Left colon (tissue), 2 donors: Measurements from ENCODE around the gene MAGI2. TPM values are rescaled to one million over a fixed set of nuclear protein-coding genes. Genes with fewer than 3 reads are reported as not detected.

Source experiments
- ATAC-seq: fragments of 200-7000 bp; cut with Tn5 transposase; one replicate; pipeline ENCODE4 v1.9.1; 2020; ENCODE audit warnings: mild to moderate bottlenecking, moderate library complexity
- DNase-seq, 2 donors: peaks; one replicate each; pipeline ENCODE4 v3.0.0-alpha.2; 2020
- intact Hi-C, 2 donors: fragments of 100-400 bp; cut with DNase I in 1 of 2; cut with micrococcal nuclease in 1 of 2; formaldehyde crosslinking; loops; one replicate each; pipeline versions ENCODE4 v1.11.2 to v1.14.0; 2022; cut with DNase I, micrococcal nuclease
- total RNA-seq, 2 donors: library from RNA; stranded (reverse); fragmentation: NEBNext Ultra II Directional; extraction: Animal tissue kit (Norgen Biotek cat#: 25700); gene quantifications; one replicate each; pipeline ENCODE4 v1.2.1, GENCODE V29; 2021
- donor health status: DM: no; HTN: no; CAD: no.
- donor health status: DM: yes; HTN: yes; CAD: no.

MAGI2 gene
- total RNA-seq, 2 donors from 2014 or later = 1.4 to 3.5 TPM

DNA sequence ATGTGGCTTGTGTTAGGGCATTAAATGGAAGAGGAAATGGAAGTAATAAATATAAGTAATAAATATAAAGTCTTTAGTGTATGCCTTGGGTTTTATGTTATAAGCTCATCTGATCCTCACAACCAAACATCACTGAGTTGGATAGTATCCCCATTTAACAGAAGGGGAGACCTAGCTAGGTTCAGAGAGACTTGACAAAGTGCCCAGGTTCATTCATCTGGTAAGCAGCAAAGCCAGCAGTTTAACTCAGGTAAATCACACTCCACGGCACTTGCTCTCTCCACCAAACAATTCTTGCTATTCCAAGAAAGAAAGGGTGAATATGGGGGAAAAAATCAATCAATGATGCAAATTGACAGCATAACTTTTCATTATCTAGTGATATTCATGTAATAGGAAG lies 167.3 kb downstream of the MAGI2 start:
- intact Hi-C loops = no loop called here
- ATAC-seq (no peak), DNase-seq (no peak)

DNA sequence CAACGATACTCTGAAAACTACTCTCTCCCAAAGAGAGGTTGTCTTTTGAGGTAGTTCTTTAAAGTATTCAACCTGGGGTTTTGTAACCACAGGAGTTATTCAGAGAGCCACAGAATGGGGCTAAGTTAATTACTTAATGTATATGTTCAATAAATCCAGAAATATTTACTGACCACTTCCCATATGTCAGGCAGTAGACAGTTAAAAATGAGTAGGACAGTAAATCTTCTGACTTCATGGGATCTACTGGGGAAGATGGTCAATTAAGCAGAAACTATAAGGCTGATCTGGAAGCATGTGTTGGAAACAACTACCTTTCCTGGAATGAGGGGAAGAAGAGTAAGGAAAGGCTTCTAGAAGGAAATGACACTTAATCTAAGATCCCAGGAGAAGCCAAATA lies 167.7 kb downstream of the MAGI2 start:
- intact Hi-C loops = no loop called here
- ATAC-seq (no peak), DNase-seq (no peak)

DNA sequence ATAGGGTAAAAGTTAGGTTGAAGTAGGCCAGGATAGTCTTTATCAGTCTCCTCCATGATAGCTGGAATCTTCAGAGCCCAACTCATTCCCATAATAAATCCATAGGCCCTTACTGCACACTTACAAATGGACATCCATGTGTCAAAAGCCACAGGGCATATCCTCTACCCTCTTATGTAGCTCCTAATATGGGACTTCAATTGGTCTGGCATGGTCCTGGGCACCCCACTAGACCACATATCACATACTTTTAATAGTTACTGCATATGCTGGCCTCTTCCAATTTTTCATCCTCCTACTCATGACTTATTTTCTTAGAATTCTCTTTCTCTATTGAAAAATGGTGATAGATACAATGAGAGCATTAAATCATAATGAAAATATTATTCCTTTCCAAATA lies 169.3 kb downstream of the MAGI2 start:
- DNase-seq (no peak), ATAC-seq (no peak)
- intact Hi-C loops = no loop called here

DNA sequence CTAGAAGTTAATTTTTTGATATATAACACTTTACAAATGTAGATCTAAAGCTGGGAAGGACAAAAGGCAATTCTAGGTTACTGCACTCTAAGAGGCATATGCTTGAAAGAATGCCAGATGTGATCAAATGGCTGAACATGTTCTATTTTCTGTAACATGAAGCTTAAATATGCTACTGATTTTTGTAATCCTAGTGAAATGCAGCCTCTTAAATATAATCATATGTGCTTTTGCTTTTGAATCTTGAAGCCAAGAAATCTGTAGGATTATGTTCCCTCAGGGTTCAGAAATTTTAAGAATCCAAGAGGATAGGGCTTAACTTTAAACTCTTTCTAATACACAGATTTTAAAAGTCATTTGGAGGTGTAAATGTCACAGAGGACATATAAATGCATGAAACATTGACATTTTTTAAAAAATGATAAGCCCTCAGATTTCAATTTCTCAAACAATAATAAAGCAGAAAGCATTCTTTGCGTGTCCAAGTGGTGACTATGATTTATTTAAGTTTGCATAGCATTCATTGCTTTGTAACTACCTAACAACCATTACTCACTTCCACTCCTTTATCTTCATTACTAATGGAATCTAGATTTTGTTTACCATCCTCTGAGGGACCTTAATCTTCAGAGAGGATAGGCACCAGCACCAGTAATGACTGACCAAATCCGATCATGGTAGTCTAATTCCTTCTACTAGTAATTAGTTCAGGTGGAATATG lies 170.4 kb downstream of the MAGI2 start:
- ATAC-seq = no peak
- intact Hi-C loops = no loop called here
- no peak for DNase-seq

DNA sequence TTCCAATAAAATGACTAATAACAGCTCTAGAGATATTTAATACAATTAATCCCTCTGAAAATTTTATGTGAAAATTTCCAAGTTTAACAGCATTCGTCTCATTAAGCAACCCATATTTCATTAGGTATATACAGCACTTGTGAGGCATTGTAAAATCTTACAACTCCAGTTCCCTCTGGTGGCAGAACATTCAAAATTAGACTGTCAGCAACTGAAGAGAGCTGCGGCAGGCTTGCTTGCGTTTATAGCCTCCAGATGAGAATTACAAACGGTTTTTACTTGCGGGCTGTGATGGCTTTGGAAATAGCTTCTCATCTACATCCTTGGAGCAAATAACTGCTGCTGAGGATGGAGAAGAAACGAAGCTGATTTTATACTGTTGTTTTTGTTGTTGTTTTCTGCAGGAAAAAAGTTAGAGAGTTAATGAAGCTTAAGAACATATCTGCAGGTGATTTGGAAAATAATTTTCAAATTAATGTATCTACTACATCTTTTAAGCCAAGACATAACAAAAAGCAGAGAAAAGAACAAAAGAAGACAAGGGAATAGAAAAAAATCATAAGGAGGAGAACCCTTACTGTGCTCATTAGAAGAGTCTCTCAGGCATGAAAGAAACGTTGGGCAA lies 171.3 kb downstream of the MAGI2 start:
- ATAC-seq (peak; percentile 41), DNase-seq (peak in 1 of 2 donors; percentile 5)
- intact Hi-C loops = no loop called here

DNA sequence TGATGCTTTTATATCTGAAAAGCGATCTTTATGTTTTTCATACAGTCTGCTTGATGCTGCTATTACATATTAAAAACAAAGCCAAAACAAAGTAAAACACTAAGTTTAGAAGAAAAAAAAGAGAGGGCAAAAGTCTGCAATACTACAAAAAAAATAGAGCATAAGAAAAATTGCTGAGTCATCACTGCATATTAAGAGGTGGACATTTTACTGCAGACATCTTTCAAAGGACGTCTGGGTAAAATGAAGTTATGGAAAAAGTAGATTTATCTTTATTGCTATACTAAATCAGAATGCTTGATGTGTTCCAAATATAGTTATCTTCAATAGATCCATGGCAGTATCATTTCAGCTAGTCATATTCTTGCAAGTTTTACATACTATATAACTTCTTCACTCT lies 172.0 kb downstream of the MAGI2 start:
- DNase-seq (no peak), ATAC-seq (no peak)
- intact Hi-C loops = no loop called here

DNA sequence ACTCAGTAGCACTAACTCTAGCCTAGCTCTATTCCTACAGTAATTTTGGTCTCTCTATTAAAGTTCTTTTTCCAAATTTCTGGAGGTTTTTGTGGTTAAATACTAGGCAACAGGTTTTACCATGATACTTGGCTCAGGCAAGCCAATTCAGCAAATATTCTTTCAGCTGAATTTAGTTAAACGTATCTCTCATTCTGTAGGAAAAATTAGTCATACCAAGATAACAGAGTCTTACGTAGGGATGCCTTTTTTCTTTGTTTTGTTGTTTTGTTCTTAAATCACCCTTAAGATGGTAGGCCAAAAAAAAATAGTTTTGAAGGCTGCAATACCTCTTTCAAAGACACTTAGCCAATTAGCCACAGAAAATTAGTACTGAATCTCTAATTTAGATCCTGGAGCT lies 180.5 kb downstream of the MAGI2 start:
- intact Hi-C loops = no loop called here
- ATAC-seq (no peak), DNase-seq (no peak)

DNA sequence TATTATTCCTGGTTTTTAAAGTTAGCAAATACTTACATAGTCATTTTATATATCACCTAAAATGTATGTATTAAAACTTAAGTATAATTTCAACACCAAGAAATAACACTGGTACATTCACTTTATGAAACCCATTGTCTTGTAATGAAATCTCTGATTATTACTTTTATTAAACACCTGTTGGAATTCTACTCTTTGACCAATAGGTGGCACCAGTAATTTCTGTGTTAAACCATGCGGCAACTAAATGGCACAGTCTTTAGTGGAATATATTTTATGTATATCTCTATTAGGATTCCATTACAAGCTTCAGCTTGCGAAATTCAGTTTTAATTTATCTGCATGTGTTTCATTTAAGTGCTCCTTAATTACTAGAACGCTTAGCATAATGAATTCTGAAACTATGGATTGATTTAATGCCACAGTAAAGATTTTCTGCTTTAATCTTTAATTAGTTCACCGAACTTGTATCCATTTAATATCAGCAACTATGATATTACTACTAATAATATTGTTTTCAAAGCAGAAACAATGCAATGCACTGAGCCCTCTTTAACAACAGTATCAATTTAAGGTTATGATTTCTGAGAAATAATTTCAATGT lies 181.3 kb downstream of the MAGI2 start:
- no peak for ATAC-seq
- DNase-seq = no peak
- intact Hi-C loops = no loop called here

DNA sequence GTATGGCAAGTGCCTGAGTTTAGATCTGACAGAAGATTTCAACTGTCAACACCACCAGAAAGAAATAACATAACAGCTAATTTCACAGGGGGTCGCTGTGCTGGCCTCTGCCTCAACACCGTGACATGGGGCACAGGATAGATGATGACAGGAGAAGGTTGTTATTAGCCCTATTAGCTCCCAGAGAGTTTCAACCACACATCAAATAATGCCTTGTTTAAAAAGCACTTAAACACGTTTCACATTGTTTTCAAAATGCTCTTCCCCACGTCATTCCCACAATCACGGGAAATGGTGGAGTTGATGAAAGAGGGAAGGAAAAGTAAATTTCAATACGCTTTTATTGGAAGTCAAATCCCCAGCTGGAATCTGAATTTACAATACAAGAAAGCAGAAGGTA lies 184.7 kb downstream of the MAGI2 start:
- ATAC-seq (no peak), DNase-seq (no peak)
- intact Hi-C loops = no loop called here

DNA sequence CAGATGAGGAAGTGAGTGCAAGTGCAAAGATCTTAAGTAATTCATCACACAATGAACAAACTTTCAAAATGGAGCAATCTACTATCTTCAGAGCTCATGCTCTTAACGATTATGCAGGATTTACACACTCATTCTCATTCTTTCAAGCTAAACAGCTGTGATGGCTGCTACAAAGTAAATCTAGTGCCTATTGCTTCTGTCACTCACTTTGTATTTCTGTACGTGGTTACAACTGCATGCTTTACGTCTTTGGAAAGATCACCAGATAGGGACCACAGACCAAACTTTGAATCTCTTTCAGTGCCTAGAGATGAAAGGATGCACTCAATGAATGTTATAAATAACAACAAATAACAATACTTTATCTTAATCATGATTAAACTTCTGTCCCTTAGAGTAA lies 194.6 kb downstream of the MAGI2 start:
- ATAC-seq = no peak
- intact Hi-C loops = no loop called here
- no peak for DNase-seq

DNA sequence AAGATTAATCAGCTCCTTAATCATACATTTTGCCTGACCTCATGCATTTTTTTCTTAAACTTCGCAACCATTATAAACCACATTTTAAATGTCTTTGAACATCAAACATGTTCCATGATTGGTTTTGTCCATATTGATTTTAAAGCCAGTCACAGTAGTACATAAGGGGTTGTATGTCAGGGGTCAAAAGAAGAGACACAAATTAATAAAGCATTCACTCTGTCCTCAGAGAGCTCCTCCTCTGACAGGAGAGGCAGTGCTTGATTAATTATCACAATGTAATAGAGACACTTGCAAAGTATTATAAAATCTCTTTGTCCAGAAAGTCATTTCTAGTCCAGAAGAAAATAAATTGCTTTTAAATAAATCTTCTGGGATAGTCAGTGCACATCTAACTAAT lies 195.5 kb downstream of the MAGI2 start:
- intact Hi-C loops = no loop called here
- DNase-seq (no peak), ATAC-seq (no peak)

DNA sequence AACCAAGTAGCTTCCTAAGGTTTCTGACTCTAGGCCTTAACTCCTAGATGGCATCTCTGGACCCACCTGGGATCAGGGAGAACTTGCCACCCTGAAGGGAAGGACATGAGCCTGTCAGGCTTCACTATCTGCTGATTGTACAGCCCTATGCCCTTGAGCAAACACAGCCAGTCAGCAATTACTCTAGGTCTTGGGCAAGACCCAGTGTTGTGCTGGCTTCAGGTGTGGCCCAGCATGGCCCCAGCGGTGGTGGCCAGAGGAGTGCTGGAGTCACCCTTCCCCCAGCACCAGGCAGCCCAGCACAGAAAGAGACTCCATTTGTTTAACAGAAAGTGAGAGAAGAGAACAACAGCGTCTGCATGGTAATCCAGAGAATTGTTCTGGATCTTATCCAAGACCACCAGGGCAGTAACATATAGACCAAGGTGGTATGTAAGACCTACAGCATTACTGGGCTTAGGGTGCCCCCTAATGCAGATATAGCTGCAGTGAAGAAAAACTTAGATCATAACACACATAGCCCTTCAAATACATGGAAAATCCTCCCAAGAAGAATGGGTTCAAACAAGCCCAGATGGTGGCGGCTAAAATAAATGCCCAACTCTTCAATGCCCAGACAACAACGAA lies 207.7 kb downstream of the MAGI2 start:
- ATAC-seq = peak; percentile 31
- no peak for DNase-seq

DNA sequence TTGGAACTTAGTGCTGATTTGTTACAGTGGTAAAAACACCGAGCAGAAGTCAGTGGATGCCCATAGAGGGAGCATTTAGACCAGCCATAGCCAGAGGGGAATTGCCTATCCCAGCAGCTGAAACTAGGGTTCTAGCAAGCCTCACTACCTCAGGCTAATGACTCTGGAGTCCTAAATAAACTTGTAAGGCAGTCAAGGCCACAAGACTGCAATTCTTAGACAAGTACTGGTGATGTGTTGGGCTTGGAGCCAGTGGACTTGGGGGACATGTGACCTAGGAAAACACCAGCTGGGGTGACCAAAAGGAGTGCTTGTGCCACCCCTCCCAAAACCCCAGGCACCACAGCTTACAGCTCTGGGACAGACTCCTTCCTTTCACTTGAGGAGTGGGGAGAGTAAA lies 209.0 kb downstream of the MAGI2 start:
- no peak for ATAC-seq
- intact Hi-C loops = no loop called here
- DNase-seq = no peak

More for the DNA sequence above, 207.7 kb downstream of the MAGI2 start:
- intact Hi-C loops = no loop called here

DNA sequence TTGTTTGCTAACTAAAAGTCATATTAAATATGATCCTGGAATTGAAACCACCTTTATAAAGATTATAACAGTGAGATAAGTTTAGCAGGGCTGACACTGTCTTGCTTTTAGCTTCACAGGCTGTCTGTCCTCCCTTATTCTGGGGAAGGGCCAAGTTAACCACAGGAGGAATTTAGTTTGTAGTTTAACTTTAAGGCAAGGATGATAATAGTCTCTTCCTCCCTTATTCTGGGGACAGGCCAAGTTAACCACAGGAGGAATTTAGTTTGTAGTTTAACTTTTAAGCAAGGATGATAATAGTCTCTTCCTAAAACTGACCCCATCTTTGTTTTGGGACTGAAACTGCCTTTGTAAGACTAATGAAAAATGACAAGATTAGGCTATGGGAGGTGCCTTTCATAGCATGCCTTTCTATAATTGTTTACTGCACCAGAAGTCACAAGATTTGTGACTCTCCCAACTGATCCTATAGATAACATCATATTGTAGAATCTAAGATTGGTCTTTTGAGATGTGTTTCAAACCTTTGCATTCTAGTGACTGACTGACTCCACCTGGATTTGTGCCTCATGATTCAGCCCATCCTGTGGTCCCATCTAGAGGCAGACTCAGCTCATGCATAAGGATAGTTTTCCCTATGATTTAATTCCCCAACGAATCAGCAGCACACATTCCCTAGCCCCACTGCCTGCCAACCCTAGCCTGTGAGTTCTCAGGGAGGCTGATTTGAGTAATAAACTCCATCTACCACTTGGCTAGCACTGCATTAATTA lies 212.0 kb downstream of the MAGI2 start:
- intact Hi-C loops = no loop called here
- DNase-seq = no peak
- no peak for ATAC-seq

DNA sequence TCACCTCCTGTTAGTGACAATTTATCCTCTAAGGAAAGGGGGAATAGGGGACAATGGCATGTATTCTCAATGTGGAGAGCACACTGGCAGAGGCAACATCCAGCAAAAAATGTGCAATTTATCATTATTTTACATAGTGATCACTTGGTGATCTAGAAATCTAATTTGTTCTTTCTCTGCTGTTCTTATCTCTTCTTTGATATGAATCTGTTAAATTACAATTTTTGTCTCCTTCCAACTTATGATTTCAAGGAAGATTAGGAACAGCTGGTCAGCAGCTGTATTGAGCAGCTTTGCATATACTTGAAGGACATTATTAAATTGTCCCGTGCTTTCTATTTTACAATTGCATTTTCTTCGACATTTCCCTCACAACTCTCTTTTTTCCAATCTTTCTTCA lies 213.1 kb downstream of the MAGI2 start:
- DNase-seq (no peak), ATAC-seq (no peak)
- intact Hi-C loops = no loop called here

DNA sequence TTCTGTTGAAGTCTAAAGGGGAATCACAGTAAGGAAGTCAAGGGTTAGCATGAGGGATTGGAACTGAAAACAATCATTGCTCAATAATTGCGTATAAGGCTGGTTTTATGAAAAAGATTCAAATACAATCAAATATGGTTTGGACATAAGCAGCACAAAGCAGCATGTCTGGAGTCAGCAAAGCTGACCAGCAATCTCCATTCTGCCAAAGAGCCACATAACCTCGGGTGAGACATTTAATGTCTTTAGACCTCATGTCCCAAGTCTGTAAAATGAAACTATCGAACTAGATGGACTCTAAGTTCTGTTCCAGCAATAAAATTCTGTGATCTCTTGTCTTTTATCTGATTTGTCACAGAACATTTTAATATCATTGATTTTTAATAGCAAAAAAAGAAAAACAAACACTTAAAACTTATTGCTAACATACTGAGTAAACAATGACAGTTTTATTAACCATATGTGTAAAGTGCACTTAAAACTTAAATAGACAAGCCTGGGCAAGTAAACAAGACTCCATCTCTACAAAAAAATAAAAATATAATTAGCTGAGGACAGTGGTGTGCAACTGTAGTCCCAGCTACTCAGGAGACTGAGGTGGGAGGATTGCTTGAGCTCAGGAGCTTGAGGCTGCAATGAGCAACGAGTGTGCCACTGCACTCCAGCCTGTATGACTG lies 217.0 kb downstream of the MAGI2 start:
- intact Hi-C loops = no loop called here
- ATAC-seq (no peak), DNase-seq (no peak)

DNA sequence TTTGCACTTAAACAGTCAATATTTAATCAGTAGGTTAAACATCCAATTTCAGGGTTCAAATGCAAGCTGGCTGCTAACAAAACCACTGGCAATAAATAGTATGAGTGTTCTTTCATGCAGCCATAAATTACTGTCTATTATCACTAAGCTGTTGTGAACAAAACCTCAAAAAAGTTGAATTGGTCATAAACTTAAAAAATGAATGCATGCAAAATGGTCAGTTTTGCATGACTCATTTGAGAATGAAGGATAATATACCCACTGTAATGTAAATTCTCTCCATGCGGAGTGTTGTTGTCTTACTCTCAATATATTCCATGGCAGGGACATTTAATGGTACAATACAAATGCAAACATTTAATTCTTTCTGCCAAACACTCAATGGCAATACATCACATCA lies 226.4 kb downstream of the MAGI2 start:
- DNase-seq (no peak), ATAC-seq (no peak)
- intact Hi-C loops = no loop called here

DNA sequence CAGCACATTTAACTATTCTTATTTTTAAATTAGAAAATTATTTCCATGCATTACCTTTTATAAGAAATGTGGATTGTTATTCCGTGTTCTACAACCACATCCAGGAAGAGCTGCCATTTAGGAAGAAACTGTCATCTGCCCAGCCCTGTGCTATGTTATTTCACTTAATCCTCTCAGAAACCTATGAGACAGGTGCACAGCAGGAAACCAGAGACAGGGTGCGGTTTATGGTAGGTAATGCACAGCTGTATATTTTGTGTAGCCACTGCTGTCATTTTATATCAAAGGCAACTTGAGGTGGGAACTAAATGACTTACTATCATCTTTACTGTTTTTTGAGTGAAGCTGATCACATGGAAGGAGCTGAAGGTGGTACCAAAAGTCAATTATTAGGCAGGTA lies 232.3 kb downstream of the MAGI2 start:
- DNase-seq (peak; percentile 21 to 32), ATAC-seq (peak; percentile 91)
- intact Hi-C loops = no loop called here
